K562 (cell line): ENCODE data around the gene CHD3. TPM values are rescaled to one million over a fixed set of nuclear protein-coding genes. Genes with fewer than 3 reads are reported as not detected.
A peak's percentile ranks its signal among the peaks of the same experiment; 100 is the strongest.

ENCODE experiments used
- ADNP ChIP-seq: fragments of 200-800 bp; sonication (Bioruptor generic); IDR thresholded peaks from 2 replicates; pipeline ENCODE4 v1.6.1; 2016; ENCODE audit warnings: missing genetic modification characterization, missing compliant biosample characterization
- FOXJ3 ChIP-seq: sonication (generic); formaldehyde crosslinking; IDR thresholded peaks from 2 replicates; pipeline ENCODE4 v1.4.0; 2020; ENCODE audit warnings: mild to moderate bottlenecking, missing genetic modification reagents
- MED1 ChIP-seq: sonication (generic); formaldehyde crosslinking; IDR thresholded peaks from 2 replicates; pipeline ENCODE4 v1.8.1; 2023; ENCODE audit warnings: missing genetic modification reagents, borderline replicate concordance
- NFXL1 ChIP-seq: fragments of 450-650 bp; formaldehyde crosslinking; IDR thresholded peaks from 2 replicates; pipeline ENCODE4 v1.4.0; 2021; ENCODE audit warnings: mild to moderate bottlenecking
- NONO ChIP-seq, 2 experiments: fragments of 200-400 bp in 1 of 2; fragments of 450-650 bp in 1 of 2; formaldehyde crosslinking in 1 of 2; IDR thresholded peaks; 2 replicates each; pipeline ENCODE4 v1.6.1; 2017; ENCODE audit warnings: low read depth in 2 of 2, mild to moderate bottlenecking in 2 of 2, moderate library complexity in 2 of 2, low read length in 1 of 2
- PHF20 ChIP-seq: fragments of 450-650 bp; IDR thresholded peaks from 2 replicates; pipeline ENCODE4 v1.6.1; 2018; ENCODE audit not compliant: partially characterized antibody
- PURB ChIP-seq: sonication (generic); formaldehyde crosslinking; IDR thresholded peaks from 2 replicates; pipeline ENCODE4 v1.9.0; 2021; ENCODE audit warnings: low read depth, mild to moderate bottlenecking, missing genetic modification reagents
- RCOR1 ChIP-seq, 2 experiments: IDR thresholded peaks; 2 replicates each; pipeline ENCODE4 v1.6.1; 2012; ENCODE audit warnings: low read depth in 2 of 2, low read length in 2 of 2, borderline replicate concordance in 1 of 2, improper control_type of control experiment in 1 of 2
- RNF2 ChIP-seq: sonication (generic); IDR thresholded peaks from 2 replicates; pipeline ENCODE4 v1.6.1; 2016
- STAT5A ChIP-seq: IDR thresholded peaks from 2 replicates; pipeline ENCODE4 v1.6.1; 2012; ENCODE audit warnings: low read length, inconsistent platforms, borderline replicate concordance
- TCF7 ChIP-seq: sonication (generic); IDR thresholded peaks from 2 replicates; pipeline ENCODE4 v1.6.1; 2016; ENCODE audit warnings: antibody characterized with exemption, borderline replicate concordance
- ZNF445 ChIP-seq: fragments of 250-450 bp; sonication (Bioruptor Pico); IDR thresholded peaks from 2 replicates; pipeline ENCODE4 v1.4.0; 2020; ENCODE audit warnings: low read depth, mild to moderate bottlenecking, moderate library complexity
- ZNF830 ChIP-seq: fragments of 250-450 bp; sonication (Bioruptor Pico); IDR thresholded peaks from 2 replicates; pipeline ENCODE4 v1.5.0; 2021; ENCODE audit warnings: mild to moderate bottlenecking
- polyA plus RNA-seq, 8 experiments: library from polyadenylated mRNA; depleted of rRNA in 4 of 8; stranded (reverse) in 5 of 8; unstranded in 3 of 8; fragments of >200 nt; fragmentation: Nextera tagmentation in 2 of 8; fragmentation: Illumina TruSeq in 1 of 8; extraction: Ambion mirVana in 2 of 8; extraction: Trizol in 1 of 8; gene quantifications; 2 replicates each; pipeline versions ENCODE4 v1.2.1 to v1.2.3, GENCODE V29; 2011 to 2014; ENCODE audit warnings: inconsistent platforms in 1 of 8, missing spikeins in 1 of 8
- total RNA-seq, 7 experiments: library from RNA; depleted of rRNA in 6 of 7; stranded (reverse); fragments of >200 nt in 6 of 7; fragmentation: Illumina TruSeq in 2 of 7; extraction: Trizol in 2 of 7; gene quantifications; 2 replicates each; pipeline versions ENCODE4 v1.2.1 to v1.2.3, GENCODE V29; 2011 to 2021; ENCODE audit warnings: low replicate concordance in 1 of 7
- TF ChIP-seq, protein P1 (sequence below): sonication (generic); formaldehyde crosslinking; IDR thresholded peaks from 2 replicates; pipeline ENCODE4 v1.8.0; 2022; ENCODE audit warnings: mild to moderate bottlenecking, missing genetic modification reagents
- TF ChIP-seq, protein P2 (sequence below): fragments of 200-800 bp; sonication (Bioruptor generic); IDR thresholded peaks from 2 replicates; pipeline ENCODE4 v1.6.1; 2017; ENCODE audit warnings: missing genetic modification characterization, missing compliant biosample characterization
- TF ChIP-seq, protein P3 (sequence below): fragments of 250-450 bp; sonication (Bioruptor Pico); IDR thresholded peaks from 2 replicates; pipeline ENCODE4 v1.9.0; 2021; ENCODE audit warnings: mild to moderate bottlenecking, inconsistent platforms
- TF ChIP-seq, protein P4 (sequence below): fragments of 450-650 bp; formaldehyde crosslinking; conservative IDR thresholded peaks from 2 replicates; pipeline ENCODE4 v1.4.0; 2022; ENCODE audit warnings: mild to moderate bottlenecking, missing genetic modification characterization
- TF ChIP-seq, protein P5 (sequence below): sonication (generic); formaldehyde crosslinking; IDR thresholded peaks from 2 replicates; pipeline ENCODE4 v1.8.0; 2022; ENCODE audit warnings: missing genetic modification reagents, mild to moderate bottlenecking, borderline replicate concordance

CHD3 gene
- total and polyA plus RNA-seq, 9 of the 15 experiments (the other 6 are each of a cell fraction or from before 2014, with no cell fraction given), result 0.39 to 38.2 (median 21.2) TPM

DNA sequence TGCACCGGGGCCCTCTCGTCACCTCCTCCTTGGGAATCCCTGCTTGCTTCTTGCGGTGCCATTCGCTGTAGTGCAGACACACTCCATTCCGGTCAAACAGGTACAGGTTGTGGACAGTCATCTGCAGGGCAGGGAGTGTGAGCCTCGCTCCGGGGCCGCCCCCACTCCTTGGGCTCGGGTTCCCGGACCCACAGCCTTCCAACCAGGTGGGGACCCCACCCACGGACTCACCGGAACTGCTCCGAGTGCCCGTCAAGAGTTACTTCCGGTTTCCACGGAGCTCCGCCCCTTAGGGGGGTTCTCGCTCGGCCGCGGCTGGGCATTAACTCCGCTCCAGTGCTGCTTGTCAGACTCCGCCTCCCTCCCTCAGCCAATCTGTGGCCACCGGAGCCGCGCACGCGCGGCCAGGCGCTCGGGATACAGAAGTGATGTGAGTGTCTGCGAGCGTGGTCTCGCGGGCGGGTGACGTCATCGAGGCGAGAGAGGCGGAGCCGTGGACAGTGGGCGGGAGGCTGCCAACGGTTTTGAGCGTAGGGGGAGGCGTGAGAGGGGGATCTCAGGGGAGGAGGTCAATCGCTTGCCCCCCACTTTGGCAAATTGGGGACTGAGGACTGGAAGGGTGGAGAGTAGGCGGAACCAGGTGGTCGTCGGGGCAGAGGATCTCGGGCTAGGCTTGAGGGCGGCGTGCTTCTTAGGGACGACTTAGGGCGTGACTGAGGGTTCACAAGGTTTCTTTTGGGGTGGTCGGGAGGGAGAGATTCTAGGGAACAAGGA, 43.3 kb downstream of the CHD3 start, which contains the start of the genes CNTROB and TRAPPC1 (continued):
- TF ChIP-seq, protein P1, sequence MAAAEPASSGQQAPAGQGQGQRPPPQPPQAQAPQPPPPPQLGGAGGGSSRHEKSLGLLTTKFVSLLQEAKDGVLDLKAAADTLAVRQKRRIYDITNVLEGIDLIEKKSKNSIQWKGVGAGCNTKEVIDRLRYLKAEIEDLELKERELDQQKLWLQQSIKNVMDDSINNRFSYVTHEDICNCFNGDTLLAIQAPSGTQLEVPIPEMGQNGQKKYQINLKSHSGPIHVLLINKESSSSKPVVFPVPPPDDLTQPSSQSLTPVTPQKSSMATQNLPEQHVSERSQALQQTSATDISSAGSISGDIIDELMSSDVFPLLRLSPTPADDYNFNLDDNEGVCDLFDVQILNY (CRISPR knock-in tag), result no peak
- TF ChIP-seq, protein P2, sequence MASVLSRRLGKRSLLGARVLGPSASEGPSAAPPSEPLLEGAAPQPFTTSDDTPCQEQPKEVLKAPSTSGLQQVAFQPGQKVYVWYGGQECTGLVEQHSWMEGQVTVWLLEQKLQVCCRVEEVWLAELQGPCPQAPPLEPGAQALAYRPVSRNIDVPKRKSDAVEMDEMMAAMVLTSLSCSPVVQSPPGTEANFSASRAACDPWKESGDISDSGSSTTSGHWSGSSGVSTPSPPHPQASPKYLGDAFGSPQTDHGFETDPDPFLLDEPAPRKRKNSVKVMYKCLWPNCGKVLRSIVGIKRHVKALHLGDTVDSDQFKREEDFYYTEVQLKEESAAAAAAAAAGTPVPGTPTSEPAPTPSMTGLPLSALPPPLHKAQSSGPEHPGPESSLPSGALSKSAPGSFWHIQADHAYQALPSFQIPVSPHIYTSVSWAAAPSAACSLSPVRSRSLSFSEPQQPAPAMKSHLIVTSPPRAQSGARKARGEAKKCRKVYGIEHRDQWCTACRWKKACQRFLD (CRISPR knock-in tag), result no peak
- TF ChIP-seq, protein P3, sequence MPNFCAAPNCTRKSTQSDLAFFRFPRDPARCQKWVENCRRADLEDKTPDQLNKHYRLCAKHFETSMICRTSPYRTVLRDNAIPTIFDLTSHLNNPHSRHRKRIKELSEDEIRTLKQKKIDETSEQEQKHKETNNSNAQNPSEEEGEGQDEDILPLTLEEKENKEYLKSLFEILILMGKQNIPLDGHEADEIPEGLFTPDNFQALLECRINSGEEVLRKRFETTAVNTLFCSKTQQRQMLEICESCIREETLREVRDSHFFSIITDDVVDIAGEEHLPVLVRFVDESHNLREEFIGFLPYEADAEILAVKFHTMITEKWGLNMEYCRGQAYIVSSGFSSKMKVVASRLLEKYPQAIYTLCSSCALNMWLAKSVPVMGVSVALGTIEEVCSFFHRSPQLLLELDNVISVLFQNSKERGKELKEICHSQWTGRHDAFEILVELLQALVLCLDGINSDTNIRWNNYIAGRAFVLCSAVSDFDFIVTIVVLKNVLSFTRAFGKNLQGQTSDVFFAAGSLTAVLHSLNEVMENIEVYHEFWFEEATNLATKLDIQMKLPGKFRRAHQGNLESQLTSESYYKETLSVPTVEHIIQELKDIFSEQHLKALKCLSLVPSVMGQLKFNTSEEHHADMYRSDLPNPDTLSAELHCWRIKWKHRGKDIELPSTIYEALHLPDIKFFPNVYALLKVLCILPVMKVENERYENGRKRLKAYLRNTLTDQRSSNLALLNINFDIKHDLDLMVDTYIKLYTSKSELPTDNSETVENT, result 0 out of 2 replicates have a peak, but pooled peaks have one; percentile 47
- no peak for TF ChIP-seq TCF7
- no peak for TF ChIP-seq FOXJ3 (CRISPR knock-in tag)
- peak; percentile 47 for TF ChIP-seq PHF20
- TF ChIP-seq, protein P4, sequence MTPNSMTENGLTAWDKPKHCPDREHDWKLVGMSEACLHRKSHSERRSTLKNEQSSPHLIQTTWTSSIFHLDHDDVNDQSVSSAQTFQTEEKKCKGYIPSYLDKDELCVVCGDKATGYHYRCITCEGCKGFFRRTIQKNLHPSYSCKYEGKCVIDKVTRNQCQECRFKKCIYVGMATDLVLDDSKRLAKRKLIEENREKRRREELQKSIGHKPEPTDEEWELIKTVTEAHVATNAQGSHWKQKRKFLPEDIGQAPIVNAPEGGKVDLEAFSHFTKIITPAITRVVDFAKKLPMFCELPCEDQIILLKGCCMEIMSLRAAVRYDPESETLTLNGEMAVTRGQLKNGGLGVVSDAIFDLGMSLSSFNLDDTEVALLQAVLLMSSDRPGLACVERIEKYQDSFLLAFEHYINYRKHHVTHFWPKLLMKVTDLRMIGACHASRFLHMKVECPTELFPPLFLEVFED, result 0 out of 2 replicates have a peak, but pooled peaks have one; percentile 26
- no peak for TF ChIP-seq RCOR1 (IDR thresholded peaks at IDR 0.05; ENCODE audit: borderline replicate concordance in 1 of 2, low read depth in 2 of 2, low read length in 2 of 2)
- TF ChIP-seq NFXL1 (CRISPR knock-in tag), result no peak
- no peak for TF ChIP-seq ADNP (tag)
- TF ChIP-seq NONO (IDR thresholded peaks at IDR 0.05; ENCODE audit: low read depth in 2 of 2, low read length in 1 of 2), result no peak
- 0 out of 2 replicates have a peak, but pooled peaks have one; percentile 15 for TF ChIP-seq RNF2
- no peak; the same call in 1 of the 2 replicates for TF ChIP-seq ZNF830 (CRISPR knock-in tag)
- TF ChIP-seq, protein P5, sequence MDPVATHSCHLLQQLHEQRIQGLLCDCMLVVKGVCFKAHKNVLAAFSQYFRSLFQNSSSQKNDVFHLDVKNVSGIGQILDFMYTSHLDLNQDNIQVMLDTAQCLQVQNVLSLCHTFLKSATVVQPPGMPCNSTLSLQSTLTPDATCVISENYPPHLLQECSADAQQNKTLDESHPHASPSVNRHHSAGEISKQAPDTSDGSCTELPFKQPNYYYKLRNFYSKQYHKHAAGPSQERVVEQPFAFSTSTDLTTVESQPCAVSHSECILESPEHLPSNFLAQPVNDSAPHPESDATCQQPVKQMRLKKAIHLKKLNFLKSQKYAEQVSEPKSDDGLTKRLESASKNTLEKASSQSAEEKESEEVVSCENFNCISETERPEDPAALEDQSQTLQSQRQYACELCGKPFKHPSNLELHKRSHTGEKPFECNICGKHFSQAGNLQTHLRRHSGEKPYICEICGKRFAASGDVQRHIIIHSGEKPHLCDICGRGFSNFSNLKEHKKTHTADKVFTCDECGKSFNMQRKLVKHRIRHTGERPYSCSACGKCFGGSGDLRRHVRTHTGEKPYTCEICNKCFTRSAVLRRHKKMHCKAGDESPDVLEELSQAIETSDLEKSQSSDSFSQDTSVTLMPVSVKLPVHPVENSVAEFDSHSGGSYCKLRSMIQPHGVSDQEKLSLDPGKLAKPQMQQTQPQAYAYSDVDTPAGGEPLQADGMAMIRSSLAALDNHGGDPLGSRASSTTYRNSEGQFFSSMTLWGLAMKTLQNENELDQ (CRISPR knock-in tag), result no peak
- TF ChIP-seq STAT5A, result no peak
- TF ChIP-seq PURB (CRISPR knock-in tag), result no peak
- TF ChIP-seq MED1 (CRISPR knock-in tag), result no peak
- TF ChIP-seq ZNF445 (CRISPR knock-in tag), result no peak
